DOHH2 (cell line): Measurements from ENCODE around the gene UBE2D3.

Experiments
- H3F3A ChIP-seq: fragments of 200-600 bp; sonication (generic), shearing (Covaris generic); 2 replicates; pipeline ENCODE4 v1.6.0; 2016; ENCODE audit warnings: antibody characterized with exemption, mild to moderate bottlenecking; ENCODE audit not compliant: control insufficient read depth, insufficient read depth
- H3K27ac ChIP-seq: fragments of 200-600 bp; sonication (generic); 2 replicates; pipeline ENCODE4 v1.5.1; 2014; ENCODE audit warnings: low read depth, mild to moderate bottlenecking, low read length, moderate library complexity
- H3K27me3 ChIP-seq: fragments of 200-600 bp; sonication (generic); 2 replicates; pipeline ENCODE4 v1.6.1; 2014; ENCODE audit warnings: mild to moderate bottlenecking, low read length, mixed read lengths; ENCODE audit not compliant: control insufficient read depth
- H3K36me3 ChIP-seq: fragments of 200-600 bp; sonication (generic); 2 replicates; pipeline ENCODE4 v1.6.1; 2014; ENCODE audit warnings: mild to moderate bottlenecking, low read length, moderate library complexity, mixed read lengths; ENCODE audit not compliant: control insufficient read depth
- H3K4me1 ChIP-seq: fragments of 200-600 bp; sonication (generic); 2 replicates; pipeline ENCODE4 v1.6.1; 2014; ENCODE audit warnings: mild to moderate bottlenecking, low read length, mixed read lengths; ENCODE audit not compliant: control insufficient read depth
- H3K4me2 ChIP-seq: fragments of 200-600 bp; sonication (generic); 2 replicates; pipeline ENCODE4 v1.6.0; 2014; ENCODE audit warnings: mild to moderate bottlenecking, low read length, moderate library complexity
- H3K4me3 ChIP-seq: fragments of 200-600 bp; sonication (generic); 2 replicates; pipeline ENCODE4 v1.5.1; 2014; ENCODE audit warnings: mild to moderate bottlenecking, low read length, mixed read lengths
- H3K79me2 ChIP-seq: fragments of 200-600 bp; sonication (generic); 2 replicates; pipeline ENCODE4 v1.6.1; 2014; ENCODE audit warnings: mild to moderate bottlenecking, low read length, mixed read lengths; ENCODE audit not compliant: control insufficient read depth
- H3K9me2 ChIP-seq: fragments of 200-600 bp; sonication (generic); replicated peaks from 2 replicates; pipeline ENCODE4 v1.6.1; 2014; ENCODE audit warnings: mild to moderate bottlenecking, low read length, mixed read lengths; ENCODE audit not compliant: control insufficient read depth
- H3K9me3 ChIP-seq: fragments of 200-600 bp; sonication (generic); 2 replicates; pipeline ENCODE4 v1.6.1; 2014; ENCODE audit warnings: antibody characterized with exemption, low read length, mixed read lengths; ENCODE audit not compliant: control insufficient read depth, insufficient read depth
- H4K20me1 ChIP-seq: fragments of 200-600 bp; sonication (generic); 2 replicates; pipeline ENCODE4 v1.6.0; 2014; ENCODE audit warnings: low read depth, mild to moderate bottlenecking, antibody characterized with exemption, low read length, moderate library complexity; ENCODE audit not compliant: control insufficient read depth, insufficient read depth
- EZH2phosphoT487 ChIP-seq: fragments of 200-600 bp; sonication (generic); IDR thresholded peaks from 2 replicates; pipeline ENCODE4 v1.6.1; 2017; ENCODE audit warnings: borderline replicate concordance, mild to moderate bottlenecking, antibody characterized with exemption, low read length, moderate library complexity, mixed read lengths
- TF ChIP-seq, protein P1 (sequence below): fragments of 200-600 bp; sonication (generic); IDR thresholded peaks from one replicate; pipeline ENCODE4 v1.5.1; 2014; ENCODE audit warnings: antibody characterized with exemption, mild to moderate bottlenecking, low read depth, low read length; ENCODE audit not compliant: poor library complexity, severe bottlenecking

Gene UBE2D3

DNA sequence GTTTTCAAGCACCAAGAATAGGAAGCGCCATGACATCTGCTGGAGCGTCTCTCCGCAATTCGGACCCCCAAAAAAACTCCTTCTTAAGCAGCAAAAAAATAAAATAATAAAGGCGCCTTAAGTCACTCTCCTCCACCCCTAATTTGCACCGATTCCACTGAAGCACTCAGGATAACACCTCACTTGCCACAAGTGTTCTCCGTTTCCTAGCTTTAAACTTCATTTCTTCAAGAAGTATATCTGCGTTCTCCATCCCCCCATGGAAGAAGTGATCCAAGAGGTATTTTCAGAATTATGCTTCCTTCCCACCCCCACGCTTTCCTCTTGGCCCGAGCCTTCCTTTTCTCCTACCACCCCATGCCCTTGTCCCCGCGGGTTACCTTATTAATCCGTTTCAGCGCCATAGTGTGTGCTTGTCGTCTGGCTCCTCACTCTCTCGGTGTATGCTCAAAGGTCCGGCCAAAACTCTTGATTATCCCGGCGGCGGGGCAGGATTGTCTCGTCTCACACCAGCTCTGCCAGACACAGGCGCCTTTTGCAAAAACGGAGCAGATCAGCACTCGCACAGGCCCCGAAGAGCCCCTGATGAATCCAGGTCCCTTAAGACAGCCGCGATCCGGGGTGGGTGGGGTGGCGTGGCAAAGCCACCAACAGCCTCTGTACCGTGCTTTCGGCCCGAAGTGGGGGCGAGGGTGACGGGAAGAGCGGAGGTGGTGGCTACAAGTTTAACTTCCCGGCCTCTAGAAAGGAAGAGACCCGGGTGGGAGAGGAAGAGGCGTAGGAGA is 1.1 kb downstream of the UBE2D3 start:
- Histone ChIP-seq H3K27me3 (no peaks in the 10 kb centered on the region), H3K9me3 (no peaks in the 10 kb centered on the region), H3K36me3 (peaks cover 62% of the 10 kb centered on the region), H3K27ac (peak overlapping the region; percentile 91), H4K20me1 (peaks cover 38% of the 10 kb centered on the region), H3K4me2 (peak overlapping the region; percentile 67), H3K4me3 (peak overlapping the region; percentile 94), H3K79me2 (peaks cover 91% of the 10 kb centered on the region), H3K9me2 (no peaks in the 10 kb centered on the region), H3F3A (0 out of 2 replicates have a peak, but pooled peaks cover 2% of the 10 kb centered on the region), H3K4me1 (peaks cover 53% of the 10 kb centered on the region)
- TF ChIP-seq EZH2phosphoT487 = no peak
- TF ChIP-seq, protein P1, sequence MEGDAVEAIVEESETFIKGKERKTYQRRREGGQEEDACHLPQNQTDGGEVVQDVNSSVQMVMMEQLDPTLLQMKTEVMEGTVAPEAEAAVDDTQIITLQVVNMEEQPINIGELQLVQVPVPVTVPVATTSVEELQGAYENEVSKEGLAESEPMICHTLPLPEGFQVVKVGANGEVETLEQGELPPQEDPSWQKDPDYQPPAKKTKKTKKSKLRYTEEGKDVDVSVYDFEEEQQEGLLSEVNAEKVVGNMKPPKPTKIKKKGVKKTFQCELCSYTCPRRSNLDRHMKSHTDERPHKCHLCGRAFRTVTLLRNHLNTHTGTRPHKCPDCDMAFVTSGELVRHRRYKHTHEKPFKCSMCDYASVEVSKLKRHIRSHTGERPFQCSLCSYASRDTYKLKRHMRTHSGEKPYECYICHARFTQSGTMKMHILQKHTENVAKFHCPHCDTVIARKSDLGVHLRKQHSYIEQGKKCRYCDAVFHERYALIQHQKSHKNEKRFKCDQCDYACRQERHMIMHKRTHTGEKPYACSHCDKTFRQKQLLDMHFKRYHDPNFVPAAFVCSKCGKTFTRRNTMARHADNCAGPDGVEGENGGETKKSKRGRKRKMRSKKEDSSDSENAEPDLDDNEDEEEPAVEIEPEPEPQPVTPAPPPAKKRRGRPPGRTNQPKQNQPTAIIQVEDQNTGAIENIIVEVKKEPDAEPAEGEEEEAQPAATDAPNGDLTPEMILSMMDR = no peak

DNA sequence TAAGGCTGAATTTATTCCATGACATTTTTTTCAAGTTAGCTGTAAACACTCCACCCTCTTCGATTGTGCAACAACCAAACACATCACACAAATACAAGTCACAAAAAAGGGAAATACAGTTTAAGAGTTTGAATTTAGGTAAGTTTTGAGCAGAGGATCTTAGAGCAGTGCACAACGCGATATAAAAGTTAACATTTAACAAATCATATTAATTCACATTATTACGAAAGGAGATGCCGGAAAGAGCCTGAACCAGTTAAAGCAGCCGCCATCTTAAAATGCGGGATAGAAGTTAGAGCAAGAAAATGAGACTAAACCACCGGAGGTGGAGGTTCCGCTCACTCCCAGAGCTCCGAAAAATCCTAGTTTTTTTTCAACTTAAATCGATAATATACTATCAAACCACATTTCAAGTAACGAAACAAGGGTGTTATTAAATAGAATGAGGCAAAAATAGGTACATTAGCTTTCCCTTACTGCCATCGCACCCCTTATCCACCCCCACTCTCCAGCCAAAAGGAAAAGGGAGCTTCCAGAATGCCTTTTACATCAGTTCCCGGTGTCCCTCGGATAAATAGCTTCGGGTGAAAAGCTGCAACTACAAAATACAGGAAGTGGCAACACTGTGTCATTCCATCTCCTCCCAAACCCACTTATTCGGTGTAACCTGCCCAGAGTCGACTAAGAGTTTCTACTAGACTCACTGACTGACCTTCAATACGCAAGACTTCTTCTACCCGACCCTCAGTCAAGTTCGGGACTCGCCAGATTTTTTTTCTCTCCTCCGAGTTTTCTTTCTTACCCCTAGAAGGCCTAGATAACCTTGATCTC is 1.9 kb downstream of the UBE2D3 start:
- H3K9me3 ChIP-seq = no peaks in the 10 kb centered on the region
- H3K27ac ChIP-seq = peak overlapping the region; percentile 91
- TF ChIP-seq, protein P1 = no peak
- TF ChIP-seq EZH2phosphoT487 = no peak
- no peaks in the 10 kb centered on the region for H3K9me2 ChIP-seq
- H3K36me3 ChIP-seq = peaks cover 70% of the 10 kb centered on the region
- H3F3A ChIP-seq = no peaks in the 10 kb centered on the region
- H3K4me2 ChIP-seq = peak overlapping the region; percentile 67
- H3K27me3 ChIP-seq = no peaks in the 10 kb centered on the region
- H3K4me3 ChIP-seq = peak overlapping the region; percentile 94
- H3K79me2 ChIP-seq = peaks cover 92% of the 10 kb centered on the region
- peaks cover 40% of the 10 kb centered on the region for H4K20me1 ChIP-seq
- peaks cover 57% of the 10 kb centered on the region for H3K4me1 ChIP-seq

DNA sequence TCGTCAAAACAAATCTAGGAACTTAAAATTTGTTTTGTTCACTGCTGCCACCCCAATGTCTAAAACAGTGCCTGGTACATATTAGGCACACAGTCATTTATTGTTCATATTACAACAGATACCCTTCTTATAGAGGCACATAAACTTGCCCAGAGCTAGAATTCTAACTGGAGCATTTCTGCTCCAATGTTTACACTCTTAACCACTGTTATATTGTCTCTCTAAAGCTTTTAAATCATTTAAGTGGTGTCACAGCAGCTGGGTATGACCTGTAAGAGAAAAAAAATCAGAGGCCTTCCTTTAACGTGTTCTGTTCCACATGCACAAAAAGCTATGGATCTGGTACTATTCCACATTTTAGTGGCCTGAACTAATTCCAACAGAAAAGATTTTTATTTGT is 3.0 kb downstream of the UBE2D3 start:
- H3K9me2 ChIP-seq = no peaks in the 10 kb centered on the region
- H3K9me3 ChIP-seq = no peaks in the 10 kb centered on the region
- peak overlapping the region; percentile 94 for H3K4me3 ChIP-seq
- H3K27ac ChIP-seq = no peak overlapping the region
- H3K4me1 ChIP-seq = peaks cover 61% of the 10 kb centered on the region
- H3K27me3 ChIP-seq = no peaks in the 10 kb centered on the region
- no peaks in the 10 kb centered on the region; the same call in 1 of the 2 replicates for H3F3A ChIP-seq
- TF ChIP-seq, protein P1 = no peak
- no peak for TF ChIP-seq EZH2phosphoT487
- peaks cover 92% of the 10 kb centered on the region for H3K79me2 ChIP-seq
- H3K4me2 ChIP-seq = peak overlapping the region; percentile 67
- H3K36me3 ChIP-seq = peaks cover 80% of the 10 kb centered on the region
- peaks cover 51% of the 10 kb centered on the region for H4K20me1 ChIP-seq
